Measurements from ENCODE around the gene AMOTL2.

DNA sequence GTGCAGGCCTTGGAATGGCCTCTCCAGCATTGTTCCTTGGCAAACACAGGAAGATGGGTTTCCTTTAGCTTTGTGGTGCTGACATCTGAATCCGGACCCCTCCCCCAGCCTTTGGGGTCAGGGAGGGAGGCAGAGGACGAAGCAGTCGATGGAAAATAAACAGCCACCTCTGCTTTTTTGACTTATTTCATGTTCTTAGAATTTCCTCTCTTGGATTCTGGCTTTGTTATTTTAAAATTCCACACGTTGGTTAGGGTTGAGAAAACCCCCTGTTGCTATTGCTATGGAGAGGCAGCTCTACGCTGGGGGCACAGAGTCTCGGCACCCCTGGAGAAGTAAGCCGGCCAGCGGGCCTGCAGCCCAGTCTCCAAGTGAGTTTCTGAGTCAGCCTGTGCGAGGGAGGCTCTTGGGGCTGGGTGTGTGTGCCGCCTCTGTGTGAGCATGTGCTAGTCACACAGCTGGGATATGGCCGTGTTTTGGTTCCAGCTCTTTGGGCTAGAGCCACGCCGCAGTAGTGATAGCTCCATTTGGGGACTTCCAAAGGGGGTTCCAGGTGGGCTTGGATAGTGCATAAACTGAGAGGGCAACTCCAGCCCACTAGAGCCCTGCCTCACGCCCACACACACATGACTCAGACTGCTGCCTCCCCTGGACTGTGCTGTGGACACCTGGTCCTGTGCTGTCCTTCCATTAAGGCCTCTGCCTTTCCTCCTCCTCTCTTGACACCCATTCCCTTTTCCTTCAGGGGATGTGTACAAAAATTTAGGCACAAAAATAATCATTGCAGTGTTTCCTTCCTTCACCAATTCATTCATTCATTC lies 58.8 kb downstream of the AMOTL2 start:
- TF ChIP-seq TP53 (CRISPR knock-in tag; IDR thresholded peaks at IDR 0.05) (no peak), EP300 (IDR thresholded peaks at IDR 0.05) (no peak), POLR2A (IDR thresholded peaks at IDR 0.05; ENCODE audit: low read length) (no peak), RFX5 (IDR thresholded peaks at IDR 0.05) (no peak), RCOR1 (IDR thresholded peaks at IDR 0.05; ENCODE audit: low read depth, low read length) (no peak), RAD21 (conservative IDR thresholded peaks at IDR 0.05 in 1 of 2, IDR thresholded peaks at IDR 0.05 in 1 of 2) (no peak), POLR2AphosphoS2 (conservative IDR thresholded peaks at IDR 0.05; ENCODE audit: low read length) (no peak), CBX2 (IDR thresholded peaks at IDR 0.05; ENCODE audit: borderline replicate concordance, low read depth) (no peak), KDM5A (IDR thresholded peaks at IDR 0.05) (no peak), CBX8 (IDR thresholded peaks at IDR 0.05) (no peak), JUN (IDR thresholded peaks at IDR 0.05) (no peak)
- TF ChIP-seq, protein P1, sequence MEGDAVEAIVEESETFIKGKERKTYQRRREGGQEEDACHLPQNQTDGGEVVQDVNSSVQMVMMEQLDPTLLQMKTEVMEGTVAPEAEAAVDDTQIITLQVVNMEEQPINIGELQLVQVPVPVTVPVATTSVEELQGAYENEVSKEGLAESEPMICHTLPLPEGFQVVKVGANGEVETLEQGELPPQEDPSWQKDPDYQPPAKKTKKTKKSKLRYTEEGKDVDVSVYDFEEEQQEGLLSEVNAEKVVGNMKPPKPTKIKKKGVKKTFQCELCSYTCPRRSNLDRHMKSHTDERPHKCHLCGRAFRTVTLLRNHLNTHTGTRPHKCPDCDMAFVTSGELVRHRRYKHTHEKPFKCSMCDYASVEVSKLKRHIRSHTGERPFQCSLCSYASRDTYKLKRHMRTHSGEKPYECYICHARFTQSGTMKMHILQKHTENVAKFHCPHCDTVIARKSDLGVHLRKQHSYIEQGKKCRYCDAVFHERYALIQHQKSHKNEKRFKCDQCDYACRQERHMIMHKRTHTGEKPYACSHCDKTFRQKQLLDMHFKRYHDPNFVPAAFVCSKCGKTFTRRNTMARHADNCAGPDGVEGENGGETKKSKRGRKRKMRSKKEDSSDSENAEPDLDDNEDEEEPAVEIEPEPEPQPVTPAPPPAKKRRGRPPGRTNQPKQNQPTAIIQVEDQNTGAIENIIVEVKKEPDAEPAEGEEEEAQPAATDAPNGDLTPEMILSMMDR (IDR thresholded peaks at IDR 0.05): no peak
- TF ChIP-seq, protein P2, sequence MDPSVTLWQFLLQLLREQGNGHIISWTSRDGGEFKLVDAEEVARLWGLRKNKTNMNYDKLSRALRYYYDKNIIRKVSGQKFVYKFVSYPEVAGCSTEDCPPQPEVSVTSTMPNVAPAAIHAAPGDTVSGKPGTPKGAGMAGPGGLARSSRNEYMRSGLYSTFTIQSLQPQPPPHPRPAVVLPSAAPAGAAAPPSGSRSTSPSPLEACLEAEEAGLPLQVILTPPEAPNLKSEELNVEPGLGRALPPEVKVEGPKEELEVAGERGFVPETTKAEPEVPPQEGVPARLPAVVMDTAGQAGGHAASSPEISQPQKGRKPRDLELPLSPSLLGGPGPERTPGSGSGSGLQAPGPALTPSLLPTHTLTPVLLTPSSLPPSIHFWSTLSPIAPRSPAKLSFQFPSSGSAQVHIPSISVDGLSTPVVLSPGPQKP (IDR thresholded peaks at IDR 0.05; ENCODE audit: low read depth, low read length): no peak
- TF ChIP-seq, protein P3, sequence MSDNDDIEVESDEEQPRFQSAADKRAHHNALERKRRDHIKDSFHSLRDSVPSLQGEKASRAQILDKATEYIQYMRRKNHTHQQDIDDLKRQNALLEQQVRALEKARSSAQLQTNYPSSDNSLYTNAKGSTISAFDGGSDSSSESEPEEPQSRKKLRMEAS (IDR thresholded peaks at IDR 0.05): peak; percentile 83
